HG03095 (cell line): ENCODE measurements around the gene TIAL1.
"Not testable (repeated sequence)": the region's sequence is repeated elsewhere in the genome, so short reads cannot be mapped to it uniquely, and the experiment has no call there.

ENCODE experiments used
- ATAC-seq: cut with Tn5 transposase; IDR thresholded peaks from one replicate; pipeline ENCODE4 v1.9.1; 2021; ENCODE audit warnings: moderate library complexity; ENCODE audit not compliant: unreplicated experiment

Gene TIAL1

GRCh38 chr10:119532251-119532650 is 64.5 kb downstream of the TIAL1 start:
- ATAC-seq: not testable (repeated sequence)

GRCh38 chr10:119531067-119531466 is 65.7 kb downstream of the TIAL1 start:
- ATAC-seq: no peak

- not testable (repeated sequence) for ATAC-seq
Measured at GRCh38 chr10:119528663-119529237, 68.0 kb downstream of the TIAL1 start.

- no peak for ATAC-seq
Measured at GRCh38 chr10:119526621-119527592, 69.9 kb downstream of the TIAL1 start.

GRCh38 chr10:119526149-119526548 is 70.6 kb downstream of the TIAL1 start:
- no peak for ATAC-seq

- ATAC-seq: no peak
Measured at GRCh38 chr10:119525116-119525515, 71.6 kb downstream of the TIAL1 start.

- ATAC-seq: no peak
Measured at GRCh38 chr10:119524720-119525070, 72.1 kb downstream of the TIAL1 start.

GRCh38 chr10:119523895-119524719 is 72.7 kb downstream of the TIAL1 start:
- ATAC-seq: no peak
